ENCODE results near the gene TRANK1.

The TRANK1 gene

GRCh38 chr3:36792342-36792741 lies 152.5 kb downstream of the TRANK1 start:
- no peak overlapping the region for H3K4me2 ChIP-seq (ENCODE audit: low read length, poor library complexity, severe bottlenecking)
- H4K91ac ChIP-seq (ENCODE audit: low read length) = no peak overlapping the region
- H3K9me3 ChIP-seq (ENCODE audit: control insufficient read depth, low read length) = no peaks in the 10 kb centered on the region
- H2BK15ac ChIP-seq (ENCODE audit: low read depth, poor library complexity, severe bottlenecking) = no peak overlapping the region
- H3K79me1 ChIP-seq (replicated peaks; ENCODE audit: low read length, poor library complexity, severe bottlenecking) = no peaks in the 10 kb centered on the region
- H3K4ac ChIP-seq (ENCODE audit: low read depth in 1 of 2, low read length in 2 of 2) = no peak overlapping the region
- no peak overlapping the region for H3K14ac ChIP-seq (ENCODE audit: low read length in 2 of 2)
- peaks cover 0 to 50% of the 10 kb centered on the region in 2 experiments for H3K27me3 ChIP-seq (ENCODE audit: control insufficient read depth in 1 of 2, insufficient read depth in 1 of 2, low read length in 2 of 2)
- no peak overlapping the region for H2BK120ac ChIP-seq (ENCODE audit: low read depth, low read length)
- no peak overlapping the region for H3K9ac ChIP-seq (ENCODE audit: low read length)
- no peak overlapping the region for H3K23ac ChIP-seq (ENCODE audit: low read length in 2 of 2)
- H4K8ac ChIP-seq (ENCODE audit: low read length) = no peak overlapping the region
- H3K18ac ChIP-seq (ENCODE audit: low read depth in 1 of 2, low read length in 2 of 2) = no peak overlapping the region
- H2AK5ac ChIP-seq (ENCODE audit: low read length, severe bottlenecking) = no peak overlapping the region
- DNase-seq = peak; percentile 38
- WGBS = 18% methylated on average over 2 of the region's 4 CpGs
- H3K36me3 ChIP-seq (ENCODE audit: control insufficient read depth in 1 of 2, insufficient read depth in 2 of 2, low read depth in 1 of 2, low read length in 2 of 2) = no peaks in the 10 kb centered on the region
- H2BK5ac ChIP-seq (ENCODE audit: low read depth, low read length, poor library complexity, severe bottlenecking) = no peak overlapping the region
- no peaks in the 10 kb centered on the region for H3K4me1 ChIP-seq (ENCODE audit: control insufficient read depth, insufficient read depth, low read depth, low read length)
- no peak overlapping the region for H3K27ac ChIP-seq (ENCODE audit: low read length, poor library complexity, severe bottlenecking)
- H2BK12ac ChIP-seq (ENCODE audit: low read length in 2 of 2) = no peak overlapping the region
- no peak overlapping the region for H3K4me3 ChIP-seq (ENCODE audit: insufficient read depth in 1 of 2, low read depth in 1 of 2, low read length in 2 of 2)
- no peak overlapping the region for H2AFZ ChIP-seq (ENCODE audit: low read depth, low read length)

GRCh38 chr3:36790765-36791164 lies 154.1 kb downstream of the TRANK1 start:
- Histone ChIP-seq H3K23ac (ENCODE audit: low read length in 2 of 2) (no peak overlapping the region), H3K18ac (ENCODE audit: low read depth in 1 of 2, low read length in 2 of 2) (no peak overlapping the region), H2BK120ac (ENCODE audit: low read depth, low read length) (no peak overlapping the region), H3K4me1 (ENCODE audit: control insufficient read depth, insufficient read depth, low read depth, low read length) (no peaks in the 10 kb centered on the region), H2AK5ac (ENCODE audit: low read length, severe bottlenecking) (no peak overlapping the region), H3K36me3 (ENCODE audit: control insufficient read depth in 1 of 2, insufficient read depth in 2 of 2, low read depth in 1 of 2, low read length in 2 of 2) (no peaks in the 10 kb centered on the region), H3K9me3 (ENCODE audit: control insufficient read depth, low read length) (no peaks in the 10 kb centered on the region), H2BK5ac (ENCODE audit: low read depth, low read length, poor library complexity, severe bottlenecking) (no peak overlapping the region), H4K91ac (ENCODE audit: low read length) (no peak overlapping the region), H3K4ac (ENCODE audit: low read depth in 1 of 2, low read length in 2 of 2) (no peak overlapping the region), H2AFZ (ENCODE audit: low read depth, low read length) (no peak overlapping the region), H3K9ac (ENCODE audit: low read length) (no peak overlapping the region), H3K79me1 (replicated peaks; ENCODE audit: low read length, poor library complexity, severe bottlenecking) (no peaks in the 10 kb centered on the region), H2BK12ac (ENCODE audit: low read length in 2 of 2) (no peak overlapping the region), H3K27ac (ENCODE audit: low read length, poor library complexity, severe bottlenecking) (no peak overlapping the region), H2BK15ac (ENCODE audit: low read depth, poor library complexity, severe bottlenecking) (no peak overlapping the region), H3K14ac (ENCODE audit: low read length in 2 of 2) (no peak overlapping the region), H3K4me2 (ENCODE audit: low read length, poor library complexity, severe bottlenecking) (no peak overlapping the region), H3K27me3 (ENCODE audit: control insufficient read depth in 1 of 2, insufficient read depth in 1 of 2, low read length in 2 of 2) (peaks cover 0 to 47% of the 10 kb centered on the region in 2 experiments), H3K4me3 (ENCODE audit: insufficient read depth in 1 of 2, low read depth in 1 of 2, low read length in 2 of 2) (no peak overlapping the region), H4K8ac (ENCODE audit: low read length) (no peak overlapping the region)
- WGBS = 51% methylated on average over 4 of the region's 6 CpGs
- no peak for DNase-seq

- Histone ChIP-seq H2BK15ac (ENCODE audit: low read depth, poor library complexity, severe bottlenecking) (no peak overlapping the region), H3K4me1 (ENCODE audit: control insufficient read depth, insufficient read depth, low read depth, low read length) (no peaks in the 10 kb centered on the region), H4K91ac (ENCODE audit: low read length) (no peak overlapping the region), H3K4ac (ENCODE audit: low read depth in 1 of 2, low read length in 2 of 2) (no peak overlapping the region), H3K4me3 (ENCODE audit: insufficient read depth in 1 of 2, low read depth in 1 of 2, low read length in 2 of 2) (no peak overlapping the region), H3K18ac (ENCODE audit: low read depth in 1 of 2, low read length in 2 of 2) (no peak overlapping the region), H3K4me2 (ENCODE audit: low read length, poor library complexity, severe bottlenecking) (no peak overlapping the region), H3K23ac (ENCODE audit: low read length in 2 of 2) (no peak overlapping the region), H3K36me3 (ENCODE audit: control insufficient read depth in 1 of 2, insufficient read depth in 2 of 2, low read depth in 1 of 2, low read length in 2 of 2) (no peaks in the 10 kb centered on the region), H3K27ac (ENCODE audit: low read length, poor library complexity, severe bottlenecking) (no peak overlapping the region), H3K9me3 (ENCODE audit: control insufficient read depth, low read length) (no peaks in the 10 kb centered on the region), H4K8ac (ENCODE audit: low read length) (no peak overlapping the region), H2BK120ac (ENCODE audit: low read depth, low read length) (no peak overlapping the region), H3K14ac (ENCODE audit: low read length in 2 of 2) (no peak overlapping the region), H2AK5ac (ENCODE audit: low read length, severe bottlenecking) (no peak overlapping the region), H2BK5ac (ENCODE audit: low read depth, low read length, poor library complexity, severe bottlenecking) (no peak overlapping the region), H3K9ac (ENCODE audit: low read length) (no peak overlapping the region), H2AFZ (ENCODE audit: low read depth, low read length) (no peak overlapping the region), H3K79me1 (replicated peaks; ENCODE audit: low read length, poor library complexity, severe bottlenecking) (no peaks in the 10 kb centered on the region), H3K27me3 (ENCODE audit: control insufficient read depth in 1 of 2, insufficient read depth in 1 of 2, low read length in 2 of 2) (peaks cover 0 to 37% of the 10 kb centered on the region in 2 experiments), H2BK12ac (ENCODE audit: low read length in 2 of 2) (no peak overlapping the region)
- WGBS = 67% methylated on average over 3 of the region's 3 CpGs
- no peak for DNase-seq
Observed at GRCh38 chr3:36786921-36787890, 157.6 kb downstream of the TRANK1 start.

GRCh38 chr3:36784138-36784635 lies 160.7 kb downstream of the TRANK1 start:
- no peak overlapping the region for H2AFZ ChIP-seq (ENCODE audit: low read depth, low read length)
- H3K27ac ChIP-seq (ENCODE audit: low read length, poor library complexity, severe bottlenecking) = no peak overlapping the region
- no peak overlapping the region for H2BK12ac ChIP-seq (ENCODE audit: low read length in 2 of 2)
- no peak overlapping the region for H3K18ac ChIP-seq (ENCODE audit: low read depth in 1 of 2, low read length in 2 of 2)
- H3K14ac ChIP-seq (ENCODE audit: low read length in 2 of 2) = no peak overlapping the region
- H3K4me1 ChIP-seq (ENCODE audit: control insufficient read depth, insufficient read depth, low read depth, low read length) = no peaks in the 10 kb centered on the region
- no peak overlapping the region for H2BK15ac ChIP-seq (ENCODE audit: low read depth, poor library complexity, severe bottlenecking)
- H2BK5ac ChIP-seq (ENCODE audit: low read depth, low read length, poor library complexity, severe bottlenecking) = no peak overlapping the region
- H3K9ac ChIP-seq (ENCODE audit: low read length) = no peak overlapping the region
- H2BK120ac ChIP-seq (ENCODE audit: low read depth, low read length) = no peak overlapping the region
- H4K8ac ChIP-seq (ENCODE audit: low read length) = no peak overlapping the region
- H3K4me2 ChIP-seq (ENCODE audit: low read length, poor library complexity, severe bottlenecking) = no peak overlapping the region
- 21% methylated on average over 2 of the region's 3 CpGs for WGBS
- H2AK5ac ChIP-seq (ENCODE audit: low read length, severe bottlenecking) = no peak overlapping the region
- H3K27me3 ChIP-seq (ENCODE audit: control insufficient read depth in 1 of 2, insufficient read depth in 1 of 2, low read length in 2 of 2) = peaks cover 0 to 11% of the 10 kb centered on the region in 2 experiments
- H3K4ac ChIP-seq (ENCODE audit: low read depth in 1 of 2, low read length in 2 of 2) = no peak overlapping the region
- peak; percentile 4 for DNase-seq
- no peak overlapping the region for H3K4me3 ChIP-seq (ENCODE audit: insufficient read depth in 1 of 2, low read depth in 1 of 2, low read length in 2 of 2)
- H3K23ac ChIP-seq (ENCODE audit: low read length in 2 of 2) = no peak overlapping the region
- H4K91ac ChIP-seq (ENCODE audit: low read length) = no peak overlapping the region
- H3K9me3 ChIP-seq (ENCODE audit: control insufficient read depth, low read length) = no peaks in the 10 kb centered on the region
- H3K36me3 ChIP-seq (ENCODE audit: control insufficient read depth in 1 of 2, insufficient read depth in 2 of 2, low read depth in 1 of 2, low read length in 2 of 2) = no peaks in the 10 kb centered on the region
- no peaks in the 10 kb centered on the region for H3K79me1 ChIP-seq (replicated peaks; ENCODE audit: low read length, poor library complexity, severe bottlenecking)
